WTC11 (cell line): ENCODE measurements around the gene TUSC2. TPM values are rescaled to one million over a fixed set of nuclear protein-coding genes. Genes with fewer than 3 reads are reported as not detected.

Experiments
- ATAC-seq: fragments of 200-7000 bp; cut with Tn5 transposase; 2 replicates; pipeline ENCODE4 v1.10.0; 2021; ENCODE audit warnings: mild to moderate bottlenecking, moderate library complexity
- CTCF ChIA-PET: fragments of 300-600 bp; sonication (Branson Sonifier 250); formaldehyde crosslinking; loops from one replicate; lab custom pipeline; 2021; ENCODE audit warnings: antibody characterized with exemption; lab: Charles Lee
- POLR2A ChIA-PET: fragments of 350-600 bp; sonication (Branson Sonifier 250); formaldehyde crosslinking; loops from one replicate; lab custom pipeline; 2021; ENCODE audit warnings: antibody characterized with exemption; lab: Charles Lee
- DNase-seq: peaks from one replicate; pipeline ENCODE4 v3.0.0; 2021; ENCODE audit warnings: low spot score
- H3K27ac Mint-ChIP-seq: 2 replicates; pipeline ENCODE4 v1.8.0; 2021; ENCODE audit warnings: mixed read lengths
- H3K27me3 Mint-ChIP-seq: 2 replicates; pipeline ENCODE4 v1.8.0; 2021; ENCODE audit warnings: low read depth, mild to moderate bottlenecking, moderate library complexity, mixed read lengths
- H3K36me3 Mint-ChIP-seq: 2 replicates; pipeline ENCODE4 v1.8.0; 2021; ENCODE audit warnings: mixed read lengths
- H3K4me1 Mint-ChIP-seq: 2 replicates; pipeline ENCODE4 v1.8.0; 2022; ENCODE audit warnings: mixed read lengths
- H3K4me3 Mint-ChIP-seq: 2 replicates; pipeline ENCODE4 v1.8.0; 2021; ENCODE audit warnings: mild to moderate bottlenecking, moderate library complexity, mixed read lengths
- H3K9me3 Mint-ChIP-seq: 2 replicates; pipeline ENCODE4 v1.8.0; 2021; ENCODE audit warnings: mixed read lengths
- AR ChIP-seq: fragments of 250-450 bp; sonication (Bioruptor Pico); IDR thresholded peaks from 2 replicates; pipeline ENCODE4 v1.9.0; 2021; ENCODE audit warnings: mild to moderate bottlenecking
- ARID4B ChIP-seq: sonication (generic); formaldehyde crosslinking; IDR thresholded peaks from 2 replicates; pipeline ENCODE4 v1.8.0; 2023; ENCODE audit warnings: missing genetic modification reagents, mild to moderate bottlenecking, borderline replicate concordance
- CDX4 ChIP-seq: fragments of 250-450 bp; sonication (Bioruptor Pico); IDR thresholded peaks from 2 replicates; pipeline ENCODE4 v1.9.0; 2021; ENCODE audit warnings: moderate library complexity, mild to moderate bottlenecking, inconsistent platforms, borderline replicate concordance
- ERG ChIP-seq: fragments of 250-450 bp; sonication (Bioruptor Pico); IDR thresholded peaks from 2 replicates; pipeline ENCODE4 v1.8.0; 2021; ENCODE audit warnings: mild to moderate bottlenecking
- FOXK1 ChIP-seq: sonication (generic); formaldehyde crosslinking; IDR thresholded peaks from 2 replicates; pipeline ENCODE4 v1.8.0; 2022; ENCODE audit warnings: mild to moderate bottlenecking, moderate library complexity, missing genetic modification reagents
- GTF2I ChIP-seq: fragments of 250-450 bp; sonication (Bioruptor Pico); conservative IDR thresholded peaks from 2 replicates; pipeline ENCODE4 v1.4.0; 2021; ENCODE audit warnings: mild to moderate bottlenecking
- HMGXB4 ChIP-seq: sonication (generic); formaldehyde crosslinking; IDR thresholded peaks from 2 replicates; pipeline ENCODE4 v1.8.1; 2023; ENCODE audit warnings: mild to moderate bottlenecking, moderate library complexity, missing genetic modification reagents
- JAZF1 ChIP-seq: fragments of 250-450 bp; sonication (Bioruptor Pico); IDR thresholded peaks from 2 replicates; pipeline ENCODE4 v1.9.0; 2021; ENCODE audit warnings: moderate library complexity, mild to moderate bottlenecking, inconsistent platforms
- KAT7 ChIP-seq: sonication (generic); formaldehyde crosslinking; IDR thresholded peaks from 2 replicates; pipeline ENCODE4 v1.8.1; 2023; ENCODE audit warnings: missing genetic modification reagents, mild to moderate bottlenecking, borderline replicate concordance
- SMAD3 ChIP-seq: sonication (generic); formaldehyde crosslinking; IDR thresholded peaks from 2 replicates; pipeline ENCODE4 v1.8.0; 2022; ENCODE audit warnings: missing genetic modification reagents, mild to moderate bottlenecking, borderline replicate concordance
- TEAD1 ChIP-seq: sonication (generic); formaldehyde crosslinking; IDR thresholded peaks from 2 replicates; pipeline ENCODE4 v1.8.0; 2022; ENCODE audit warnings: mild to moderate bottlenecking, missing genetic modification reagents
- ZMAT4 ChIP-seq: fragments of 250-450 bp; sonication (Bioruptor Pico); IDR thresholded peaks from 2 replicates; pipeline ENCODE4 v1.9.0; 2021; ENCODE audit warnings: mild to moderate bottlenecking
- ZNF121 ChIP-seq: sonication (generic); formaldehyde crosslinking; IDR thresholded peaks from 2 replicates; pipeline ENCODE4 v1.8.0; 2023; ENCODE audit warnings: missing genetic modification reagents
- ZNF396 ChIP-seq: fragments of 250-450 bp; sonication (Bioruptor Pico); IDR thresholded peaks from 2 replicates; pipeline ENCODE4 v1.8.0; 2021; ENCODE audit warnings: mild to moderate bottlenecking, moderate library complexity, borderline replicate concordance
- ZNF671 ChIP-seq: fragments of 250-450 bp; sonication (Bioruptor Pico); IDR thresholded peaks from 2 replicates; pipeline ENCODE4 v1.8.0; 2021; ENCODE audit warnings: mild to moderate bottlenecking
- ZSCAN18 ChIP-seq: fragments of 250-450 bp; sonication (Bioruptor Pico); IDR thresholded peaks from 2 replicates; pipeline ENCODE4 v2.1.2; 2022; ENCODE audit warnings: mild to moderate bottlenecking, moderate library complexity
- total RNA-seq: library from RNA; stranded (reverse); gene quantifications from 3 replicates; pipeline ENCODE4 v1.2.3, GENCODE V29; 2021

Gene TUSC2
- total RNA-seq, 1 experiment from 2014 or later, result 41.1 TPM

GRCh38 chr3:50319181-50319893 is 8.7 kb downstream of the TUSC2 start:
- Mint-ChIP-seq H3K4me3 (peak overlapping the region; percentile 93), H3K9me3 (no peaks in the 10 kb centered on the region), H3K4me1 (peaks cover 34% of the 10 kb centered on the region), H3K27me3 (no peaks in the 10 kb centered on the region), H3K36me3 (peaks cover 38% of the 10 kb centered on the region), H3K27ac (no peak overlapping the region)
- no peak for DNase-seq
- ChIA-PET CTCF (interaction anchor here (0.6 to 2.1 kb wide), 7 partner anchors 9 to 409 kb away, joined by 3 to 6 read pairs (median 3); partner anchors contain the start of genes HYAL1 and IFRD2), POLR2A (no interaction called here)
- ATAC-seq, result no peak
- TF ChIP-seq SMAD3 (CRISPR knock-in tag) (no peak), ARID4B (no peak), GTF2I (CRISPR knock-in tag) (no peak), HMGXB4 (CRISPR knock-in tag) (no peak), ZNF121 (CRISPR knock-in tag) (no peak), ERG (CRISPR knock-in tag) (no peak), FOXK1 (no peak)

- Mint-ChIP-seq H3K4me1 (peaks cover 27% of the 10 kb centered on the region), H3K4me3 (peak overlapping the region; percentile 16; the same call in 1 of the 2 replicates), H3K36me3 (peaks cover 45% of the 10 kb centered on the region), H3K27ac (no peak overlapping the region), H3K27me3 (no peaks in the 10 kb centered on the region), H3K9me3 (peaks cover 5% of the 10 kb centered on the region; the same call in 1 of the 2 replicates)
- ChIA-PET POLR2A (no interaction called here), CTCF (interaction anchor here (1.0 to 2.1 kb wide), 4 partner anchors 10 to 408 kb away, joined by 3 to 6 read pairs (median 4); partner anchors contain the start of gene HYAL1)
- TF ChIP-seq ZNF396, result no peak
- no peak for TF ChIP-seq ZMAT4 (CRISPR knock-in tag)
- TF ChIP-seq AR (CRISPR knock-in tag), result no peak
- no peak for TF ChIP-seq JAZF1 (CRISPR knock-in tag)
- no peak for TF ChIP-seq ZNF671
- TF ChIP-seq KAT7 (CRISPR knock-in tag), result no peak
- no peak for TF ChIP-seq TEAD1 (CRISPR knock-in tag)
- no peak for TF ChIP-seq CDX4 (CRISPR knock-in tag)
- no peak for TF ChIP-seq ZSCAN18 (CRISPR knock-in tag)
- ATAC-seq (no peak), DNase-seq (no peak)
Measured at GRCh38 chr3:50318615-50319014, 9.4 kb downstream of the TUSC2 start.
